Measurements from ENCODE around the gene REM1.

Gene REM1

GRCh38 chr20:31523361-31524283 is 48.5 kb downstream of the REM1 start:
- H3K4me3 ChIP-seq (ENCODE audit: control insufficient read depth, low read depth, low read length) = no peak overlapping the region
- TF ChIP-seq CTCF (IDR thresholded peaks at IDR 0.05; ENCODE audit: control insufficient read depth, insufficient read depth, low read depth, low read length, missing control alignments) = no peak
- no peak for DNase-seq (ENCODE audit: low read depth)

DNA sequence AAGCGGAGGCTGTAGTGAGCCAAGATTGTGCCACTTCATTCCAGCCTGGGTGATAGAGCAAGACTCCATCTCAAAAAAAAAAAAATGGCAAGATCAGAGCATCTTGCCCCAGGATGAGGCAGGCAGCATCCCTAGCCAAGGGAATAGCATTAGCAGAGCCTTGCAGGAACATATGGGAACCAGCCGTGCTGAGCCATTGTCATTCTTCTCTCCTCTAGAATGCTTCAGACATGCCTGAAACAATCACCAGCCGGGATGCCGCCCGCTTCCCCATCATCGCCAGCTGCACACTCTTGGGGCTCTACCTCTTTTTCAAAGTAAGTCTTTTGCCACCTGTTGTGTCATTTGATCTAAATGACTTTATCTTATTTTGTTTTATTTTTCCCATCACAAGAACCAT is 52.2 kb downstream of the REM1 start:
- DNase-seq (ENCODE audit: low read depth) = no peak
- no peak for TF ChIP-seq CTCF (IDR thresholded peaks at IDR 0.05; ENCODE audit: control insufficient read depth, insufficient read depth, low read depth, low read length, missing control alignments)
- no peak overlapping the region for H3K4me3 ChIP-seq (ENCODE audit: control insufficient read depth, low read depth, low read length)
